SK-N-SH (cell line): ENCODE data around the gene HS6ST1. TPM values are rescaled to one million over a fixed set of nuclear protein-coding genes. Genes with fewer than 3 reads are reported as not detected.

ENCODE experiments used
- CTCF ChIA-PET: fragments of 300-600, 350-600 bp; formaldehyde crosslinking; extraction: SDS; loops from one replicate; lab custom pipeline; 2021; lab: Yijun Ruan, JAX
- POLR2A ChIA-PET: fragments of 350-600 bp; sonication (Branson Sonifier 250); formaldehyde crosslinking; extraction: SDS; loops from one replicate; lab custom pipeline; 2020; ENCODE audit warnings: antibody characterized with exemption, inconsistent platforms; lab: Yijun Ruan, JAX
- DNase-seq: peaks from one replicate; pipeline ENCODE4 v3.0.0; 2012
- H2AFZ ChIP-seq: fragments of 200-600 bp; sonication (generic); 2 replicates; pipeline ENCODE4 v1.8.1; 2016; ENCODE audit warnings: antibody characterized with exemption, mild to moderate bottlenecking, low read depth
- H3F3A ChIP-seq: fragments of 200-600 bp; sonication (generic); replicated peaks from 2 replicates; pipeline ENCODE3; 2016; ENCODE audit warnings: antibody characterized with exemption, mild to moderate bottlenecking; ENCODE audit not compliant: insufficient read depth
- H3K27ac ChIP-seq, 2 experiments: fragments of 200-500 bp in 1 of 2; fragments of 200-600 bp in 1 of 2; sonication (Bioruptor generic) in 1 of 2; sonication (generic), shearing (Covaris generic) in 1 of 2; 2 replicates each; pipeline versions ENCODE4 v1.5.1 to v1.6.1; 2014 to 2016; ENCODE audit warnings: low read depth in 2 of 2, inconsistent platforms in 1 of 2, low read length in 1 of 2, mild to moderate bottlenecking in 1 of 2, mixed read lengths in 1 of 2
- H3K27me3 ChIP-seq: fragments of 200-600 bp; sonication (generic), shearing (Covaris generic); 2 replicates; pipeline ENCODE4 v1.6.1; 2016; ENCODE audit warnings: mixed run types; ENCODE audit not compliant: insufficient read depth
- H3K36me3 ChIP-seq, 2 experiments: fragments of 200-500 bp in 1 of 2; fragments of 200-600 bp in 1 of 2; sonication (Bioruptor generic) in 1 of 2; sonication (generic) in 1 of 2; replicated peaks in 1 of 2; 2 replicates each; pipeline versions ENCODE3 to v1.5.1; 2014 to 2016; ENCODE audit warnings: low read length in 1 of 2, mild to moderate bottlenecking in 1 of 2; ENCODE audit not compliant: insufficient read depth in 2 of 2, control insufficient read depth in 1 of 2
- H3K4me1 ChIP-seq, 2 experiments: fragments of 200-500 bp in 1 of 2; fragments of 200-600 bp in 1 of 2; sonication (Bioruptor generic) in 1 of 2; sonication (generic), shearing (Covaris generic) in 1 of 2; 2 replicates each; pipeline versions ENCODE4 v1.5.1 to v1.6.1; 2014 to 2016; ENCODE audit warnings: low read depth in 1 of 2, low read length in 1 of 2, mixed run types in 1 of 2; ENCODE audit not compliant: insufficient read depth in 2 of 2, control insufficient read depth in 1 of 2
- H3K4me2 ChIP-seq: fragments of 200-600 bp; sonication (generic), shearing (Covaris generic); 2 replicates; pipeline ENCODE4 v1.6.1; 2017; ENCODE audit warnings: mixed run types
- H3K4me3 ChIP-seq, 2 experiments: fragments of 200-500 bp in 1 of 2; fragments of 200-600 bp in 1 of 2; sonication (Bioruptor generic) in 1 of 2; sonication (generic), shearing (Covaris generic) in 1 of 2; 2 replicates each; pipeline versions ENCODE4 v1.5.1 to v1.8.1; 2014 to 2016; ENCODE audit warnings: low read depth in 2 of 2, inconsistent platforms in 1 of 2, low read length in 1 of 2, mild to moderate bottlenecking in 1 of 2, mixed read lengths in 1 of 2, moderate library complexity in 1 of 2
- H3K79me2 ChIP-seq: fragments of 200-600 bp; sonication (generic); 2 replicates; pipeline ENCODE4 v1.8.1; 2017; ENCODE audit warnings: mild to moderate bottlenecking; ENCODE audit not compliant: insufficient read depth
- H3K9ac ChIP-seq: fragments of 200-600 bp; sonication (generic); 2 replicates; pipeline ENCODE4 v1.6.1; 2017; ENCODE audit warnings: mixed run types
- H3K9me2 ChIP-seq: fragments of 200-600 bp; sonication (generic); 2 replicates; pipeline ENCODE4 v1.6.1; 2017; ENCODE audit warnings: mixed run types
- H3K9me3 ChIP-seq: fragments of 200-600 bp; sonication (generic); 2 replicates; pipeline ENCODE4 v1.6.1; 2017; ENCODE audit warnings: mixed run types, mild to moderate bottlenecking, moderate library complexity
- H4K20me1 ChIP-seq: fragments of 200-600 bp; sonication (generic); 2 replicates; pipeline ENCODE4 v1.6.1; 2017; ENCODE audit warnings: mild to moderate bottlenecking, mixed run types; ENCODE audit not compliant: insufficient read depth
- CHD2 ChIP-seq: fragments of 150-350 bp; IDR thresholded peaks from 2 replicates; pipeline ENCODE4 v1.6.1; 2018; ENCODE audit warnings: low read length; ENCODE audit not compliant: partially characterized antibody
- ELF1 ChIP-seq: IDR thresholded peaks from 2 replicates; pipeline ENCODE4 v1.4.0; 2012
- EZH2phosphoT487 ChIP-seq: fragments of 200-600 bp; sonication (generic); IDR thresholded peaks from 2 replicates; pipeline ENCODE4 v1.6.1; 2017; ENCODE audit warnings: low read depth, mixed run types, mild to moderate bottlenecking, antibody characterized with exemption, moderate library complexity, borderline replicate concordance
- FOSL2 ChIP-seq: IDR thresholded peaks from 2 replicates; pipeline ENCODE4 v1.4.0; 2012; ENCODE audit warnings: low read depth, mild to moderate bottlenecking, moderate library complexity, borderline replicate concordance
- FOXM1 ChIP-seq: IDR thresholded peaks from 2 replicates; pipeline ENCODE4 v1.4.0; 2012; ENCODE audit warnings: low read depth, mild to moderate bottlenecking
- GABPA ChIP-seq: IDR thresholded peaks from 2 replicates; pipeline ENCODE4 v1.4.0; 2012; ENCODE audit warnings: low read depth, mild to moderate bottlenecking
- GATA2 ChIP-seq: sonication (generic); formaldehyde crosslinking; IDR thresholded peaks from 2 replicates; pipeline ENCODE4 v1.5.0; 2020; ENCODE audit warnings: mild to moderate bottlenecking, missing genetic modification reagents
- MXI1 ChIP-seq: IDR thresholded peaks from 2 replicates; pipeline ENCODE4 v1.6.1; 2012; ENCODE audit warnings: mild to moderate bottlenecking, low read depth, low read length, improper control_type of control experiment
- NFIC ChIP-seq: IDR thresholded peaks from 2 replicates; pipeline ENCODE4 v1.4.0; 2012; ENCODE audit warnings: borderline replicate concordance
- RCOR1 ChIP-seq: fragments of 150-350 bp; IDR thresholded peaks from 2 replicates; pipeline ENCODE4 v1.6.1; 2017; ENCODE audit warnings: antibody characterized with exemption, low read length
- RFX5 ChIP-seq: IDR thresholded peaks from 2 replicates; pipeline ENCODE4 v1.6.1; 2012; ENCODE audit warnings: mild to moderate bottlenecking, improper control_type of control experiment, low read length
- RXRA ChIP-seq: IDR thresholded peaks from 2 replicates; pipeline ENCODE4 v1.4.0; 2012; ENCODE audit warnings: low read depth, mild to moderate bottlenecking, borderline replicate concordance
- TAF1 ChIP-seq: IDR thresholded peaks from 2 replicates; pipeline ENCODE4 v1.6.1; 2012; ENCODE audit warnings: low read depth, mild to moderate bottlenecking, low read length, moderate library complexity, borderline replicate concordance
- TEAD4 ChIP-seq: IDR thresholded peaks from 2 replicates; pipeline ENCODE4 v1.4.0; 2012; ENCODE audit warnings: mild to moderate bottlenecking, borderline replicate concordance; ENCODE audit not compliant: insufficient read depth
- WGBS: methylation state at CpG from one replicate; pipeline ENCODE4 v1.1.6; 2017; ENCODE audit warnings: low lambda C conversion rate; 5-methylcytosine and 5-hydroxymethylcytosine counted together
- polyA plus RNA-seq, 3 experiments: library from polyadenylated mRNA; depleted of rRNA; stranded (reverse); fragments of >200 nt; gene quantifications; 2 replicates each; pipeline ENCODE4 v1.2.3, GENCODE V29; 2012
- TF ChIP-seq, protein P1 (sequence below): fragments of 200-600 bp; sonication (generic); IDR thresholded peaks from 2 replicates; pipeline ENCODE4 v1.6.1; 2017; ENCODE audit warnings: antibody characterized with exemption, mild to moderate bottlenecking, moderate library complexity
- TF ChIP-seq, protein P2 (sequence below): fragments of 150-350 bp; IDR thresholded peaks from 2 replicates; pipeline ENCODE4 v1.6.1; 2016; ENCODE audit warnings: mild to moderate bottlenecking, low read depth, low read length
- TF ChIP-seq, protein P3 (sequence below): IDR thresholded peaks from 2 replicates; pipeline ENCODE4 v1.4.0; 2012; ENCODE audit warnings: low read depth, borderline replicate concordance
- TF ChIP-seq, protein P4 (sequence below): IDR thresholded peaks from 2 replicates; pipeline ENCODE4 v1.4.0; 2012; ENCODE audit warnings: low read depth, borderline replicate concordance

Gene HS6ST1
- polyA plus RNA-seq, 1 of the 3 experiments (the other 2 are of a cell fraction), result 5.9 TPM

DNA sequence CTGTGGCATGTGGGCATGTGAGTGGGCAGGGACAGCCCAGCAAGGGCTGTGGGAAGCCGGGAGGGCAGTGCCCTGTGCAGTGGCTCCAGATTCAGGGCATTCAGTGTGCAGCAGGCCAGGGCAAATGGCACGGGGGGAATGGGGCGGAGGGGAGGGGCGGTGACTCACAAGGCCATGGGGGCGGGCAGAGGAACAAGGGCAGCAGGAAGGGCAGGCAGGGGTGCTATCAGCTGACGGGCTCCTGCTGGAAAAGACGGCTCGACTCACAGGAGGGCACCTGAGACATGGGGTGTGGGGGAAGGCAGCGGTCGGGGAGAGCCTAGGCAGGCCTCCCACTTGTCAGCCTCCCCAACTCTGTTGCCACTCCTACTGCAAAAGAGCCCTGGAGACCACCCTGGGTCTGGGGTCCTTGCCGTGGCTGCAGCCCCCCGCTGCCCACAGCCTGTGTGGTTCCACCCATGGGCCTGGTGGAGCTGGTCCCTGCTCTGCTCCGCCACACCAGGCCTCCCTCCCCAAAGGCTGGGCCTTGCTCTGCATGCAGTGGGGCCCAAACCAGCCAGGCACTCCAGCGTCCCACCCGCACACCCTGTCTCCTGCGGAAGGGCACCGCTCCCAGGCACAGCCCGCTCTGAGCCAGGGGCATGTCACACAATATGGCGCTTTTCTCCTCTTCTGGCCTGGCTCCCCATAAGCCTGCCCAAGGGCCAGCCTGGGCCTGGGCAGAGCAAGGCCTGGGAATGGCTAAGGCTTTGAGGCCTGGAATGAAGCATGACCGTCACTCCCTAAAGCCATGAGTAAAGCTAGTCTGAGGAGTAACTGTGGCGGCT lies 25.9 kb downstream of the HS6ST1 start:
- Histone ChIP-seq H3K9me2 (no peaks in the 10 kb centered on the region), H3K4me1 (peaks cover 3 to 25% of the 10 kb centered on the region in 2 experiments; a peak in 2 of 4 replicates), H3K79me2 (no peaks in the 10 kb centered on the region), H2AFZ (no peak overlapping the region), H3K4me3 (no peak overlapping the region), H3K9ac (no peak overlapping the region), H3K9me3 (peaks cover 3% of the 10 kb centered on the region; the same call in 1 of the 2 replicates), H3K27me3 (no peaks in the 10 kb centered on the region), H3K4me2 (no peak overlapping the region), H4K20me1 (no peaks in the 10 kb centered on the region; the same call in 1 of the 2 replicates), H3K36me3 (no peaks in the 10 kb centered on the region), H3K27ac (peak overlapping the region in 1 of 2 experiments; percentile 17; a peak in 1 of 4 replicates), H3F3A (no peaks in the 10 kb centered on the region)
- 87% methylated on average over 13 of the region's 21 CpGs for WGBS
- ChIA-PET CTCF (interaction anchor here (1.0 to 1.4 kb wide), 3 partner anchors 10 to 230 kb away, joined by 3 to 4 read pairs (median 3); no protein-coding TSS in a partner anchor), POLR2A (no interaction called here)
- no peak for DNase-seq
- TF ChIP-seq RFX5, result no peak
- TF ChIP-seq, protein P1, sequence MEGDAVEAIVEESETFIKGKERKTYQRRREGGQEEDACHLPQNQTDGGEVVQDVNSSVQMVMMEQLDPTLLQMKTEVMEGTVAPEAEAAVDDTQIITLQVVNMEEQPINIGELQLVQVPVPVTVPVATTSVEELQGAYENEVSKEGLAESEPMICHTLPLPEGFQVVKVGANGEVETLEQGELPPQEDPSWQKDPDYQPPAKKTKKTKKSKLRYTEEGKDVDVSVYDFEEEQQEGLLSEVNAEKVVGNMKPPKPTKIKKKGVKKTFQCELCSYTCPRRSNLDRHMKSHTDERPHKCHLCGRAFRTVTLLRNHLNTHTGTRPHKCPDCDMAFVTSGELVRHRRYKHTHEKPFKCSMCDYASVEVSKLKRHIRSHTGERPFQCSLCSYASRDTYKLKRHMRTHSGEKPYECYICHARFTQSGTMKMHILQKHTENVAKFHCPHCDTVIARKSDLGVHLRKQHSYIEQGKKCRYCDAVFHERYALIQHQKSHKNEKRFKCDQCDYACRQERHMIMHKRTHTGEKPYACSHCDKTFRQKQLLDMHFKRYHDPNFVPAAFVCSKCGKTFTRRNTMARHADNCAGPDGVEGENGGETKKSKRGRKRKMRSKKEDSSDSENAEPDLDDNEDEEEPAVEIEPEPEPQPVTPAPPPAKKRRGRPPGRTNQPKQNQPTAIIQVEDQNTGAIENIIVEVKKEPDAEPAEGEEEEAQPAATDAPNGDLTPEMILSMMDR, result no peak
- TF ChIP-seq ELF1, result no peak
- no peak for TF ChIP-seq GABPA
- TF ChIP-seq EZH2phosphoT487, result no peak
- TF ChIP-seq TEAD4, result no peak
- TF ChIP-seq CHD2, result no peak
- TF ChIP-seq, protein P2, sequence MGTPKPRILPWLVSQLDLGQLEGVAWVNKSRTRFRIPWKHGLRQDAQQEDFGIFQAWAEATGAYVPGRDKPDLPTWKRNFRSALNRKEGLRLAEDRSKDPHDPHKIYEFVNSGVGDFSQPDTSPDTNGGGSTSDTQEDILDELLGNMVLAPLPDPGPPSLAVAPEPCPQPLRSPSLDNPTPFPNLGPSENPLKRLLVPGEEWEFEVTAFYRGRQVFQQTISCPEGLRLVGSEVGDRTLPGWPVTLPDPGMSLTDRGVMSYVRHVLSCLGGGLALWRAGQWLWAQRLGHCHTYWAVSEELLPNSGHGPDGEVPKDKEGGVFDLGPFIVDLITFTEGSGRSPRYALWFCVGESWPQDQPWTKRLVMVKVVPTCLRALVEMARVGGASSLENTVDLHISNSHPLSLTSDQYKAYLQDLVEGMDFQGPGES, result no peak
- no peak for TF ChIP-seq MXI1
- TF ChIP-seq NFIC, result no peak
- no peak for TF ChIP-seq FOSL2
- no peak for TF ChIP-seq FOXM1
- no peak for TF ChIP-seq RCOR1
- no peak for TF ChIP-seq GATA2 (CRISPR knock-in tag)
- no peak for TF ChIP-seq TAF1
- TF ChIP-seq, protein P3, sequence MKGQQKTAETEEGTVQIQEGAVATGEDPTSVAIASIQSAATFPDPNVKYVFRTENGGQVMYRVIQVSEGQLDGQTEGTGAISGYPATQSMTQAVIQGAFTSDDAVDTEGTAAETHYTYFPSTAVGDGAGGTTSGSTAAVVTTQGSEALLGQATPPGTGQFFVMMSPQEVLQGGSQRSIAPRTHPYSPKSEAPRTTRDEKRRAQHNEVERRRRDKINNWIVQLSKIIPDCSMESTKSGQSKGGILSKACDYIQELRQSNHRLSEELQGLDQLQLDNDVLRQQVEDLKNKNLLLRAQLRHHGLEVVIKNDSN, result no peak
- TF ChIP-seq RXRA, result no peak
- TF ChIP-seq, protein P4, sequence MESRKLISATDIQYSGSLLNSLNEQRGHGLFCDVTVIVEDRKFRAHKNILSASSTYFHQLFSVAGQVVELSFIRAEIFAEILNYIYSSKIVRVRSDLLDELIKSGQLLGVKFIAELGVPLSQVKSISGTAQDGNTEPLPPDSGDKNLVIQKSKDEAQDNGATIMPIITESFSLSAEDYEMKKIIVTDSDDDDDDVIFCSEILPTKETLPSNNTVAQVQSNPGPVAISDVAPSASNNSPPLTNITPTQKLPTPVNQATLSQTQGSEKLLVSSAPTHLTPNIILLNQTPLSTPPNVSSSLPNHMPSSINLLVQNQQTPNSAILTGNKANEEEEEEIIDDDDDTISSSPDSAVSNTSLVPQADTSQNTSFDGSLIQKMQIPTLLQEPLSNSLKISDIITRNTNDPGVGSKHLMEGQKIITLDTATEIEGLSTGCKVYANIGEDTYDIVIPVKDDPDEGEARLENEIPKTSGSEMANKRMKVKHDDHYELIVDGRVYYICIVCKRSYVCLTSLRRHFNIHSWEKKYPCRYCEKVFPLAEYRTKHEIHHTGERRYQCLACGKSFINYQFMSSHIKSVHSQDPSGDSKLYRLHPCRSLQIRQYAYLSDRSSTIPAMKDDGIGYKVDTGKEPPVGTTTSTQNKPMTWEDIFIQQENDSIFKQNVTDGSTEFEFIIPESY, result no peak
